ENCODE data around the gene RPP25.

DNA sequence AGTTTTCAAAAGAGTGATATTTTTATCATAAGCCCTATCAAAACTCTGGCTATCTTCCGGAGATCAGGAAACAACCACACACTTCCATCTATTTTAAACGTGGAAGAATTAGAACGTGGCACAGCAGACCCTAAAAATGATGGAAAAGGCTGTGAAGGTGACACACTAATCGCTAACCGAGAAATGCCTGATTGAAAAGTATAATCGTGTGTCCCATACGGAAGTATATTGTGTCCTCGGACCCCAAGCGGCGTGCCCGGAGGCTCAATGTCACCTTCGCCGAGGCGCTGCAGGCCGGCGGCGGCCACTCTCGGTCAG, 19.3 kb downstream of the RPP25 start:
- TF ChIP-seq, protein P1, sequence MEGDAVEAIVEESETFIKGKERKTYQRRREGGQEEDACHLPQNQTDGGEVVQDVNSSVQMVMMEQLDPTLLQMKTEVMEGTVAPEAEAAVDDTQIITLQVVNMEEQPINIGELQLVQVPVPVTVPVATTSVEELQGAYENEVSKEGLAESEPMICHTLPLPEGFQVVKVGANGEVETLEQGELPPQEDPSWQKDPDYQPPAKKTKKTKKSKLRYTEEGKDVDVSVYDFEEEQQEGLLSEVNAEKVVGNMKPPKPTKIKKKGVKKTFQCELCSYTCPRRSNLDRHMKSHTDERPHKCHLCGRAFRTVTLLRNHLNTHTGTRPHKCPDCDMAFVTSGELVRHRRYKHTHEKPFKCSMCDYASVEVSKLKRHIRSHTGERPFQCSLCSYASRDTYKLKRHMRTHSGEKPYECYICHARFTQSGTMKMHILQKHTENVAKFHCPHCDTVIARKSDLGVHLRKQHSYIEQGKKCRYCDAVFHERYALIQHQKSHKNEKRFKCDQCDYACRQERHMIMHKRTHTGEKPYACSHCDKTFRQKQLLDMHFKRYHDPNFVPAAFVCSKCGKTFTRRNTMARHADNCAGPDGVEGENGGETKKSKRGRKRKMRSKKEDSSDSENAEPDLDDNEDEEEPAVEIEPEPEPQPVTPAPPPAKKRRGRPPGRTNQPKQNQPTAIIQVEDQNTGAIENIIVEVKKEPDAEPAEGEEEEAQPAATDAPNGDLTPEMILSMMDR (IDR thresholded peaks at IDR 0.05; ENCODE audit: insufficient read depth, low read length, poor library complexity, severe bottlenecking) = no peak
- no peak for TF ChIP-seq EZH2phosphoT487 (conservative IDR thresholded peaks at IDR 0.05; ENCODE audit: low read length)
